Right forelimb (tissue), 1 donor: ENCODE results near the gene ATG9B.

Experiments used
- DNase-seq: peaks from one replicate; pipeline ENCODE4 v3.0.0-alpha.2; 2018

Gene ATG9B

GRCh38 chr7:150977382-150978125 is 46.7 kb downstream of the ATG9B start:
- no peak for DNase-seq

GRCh38 chr7:150976529-150977381 is 47.5 kb downstream of the ATG9B start:
- no peak for DNase-seq

DNA sequence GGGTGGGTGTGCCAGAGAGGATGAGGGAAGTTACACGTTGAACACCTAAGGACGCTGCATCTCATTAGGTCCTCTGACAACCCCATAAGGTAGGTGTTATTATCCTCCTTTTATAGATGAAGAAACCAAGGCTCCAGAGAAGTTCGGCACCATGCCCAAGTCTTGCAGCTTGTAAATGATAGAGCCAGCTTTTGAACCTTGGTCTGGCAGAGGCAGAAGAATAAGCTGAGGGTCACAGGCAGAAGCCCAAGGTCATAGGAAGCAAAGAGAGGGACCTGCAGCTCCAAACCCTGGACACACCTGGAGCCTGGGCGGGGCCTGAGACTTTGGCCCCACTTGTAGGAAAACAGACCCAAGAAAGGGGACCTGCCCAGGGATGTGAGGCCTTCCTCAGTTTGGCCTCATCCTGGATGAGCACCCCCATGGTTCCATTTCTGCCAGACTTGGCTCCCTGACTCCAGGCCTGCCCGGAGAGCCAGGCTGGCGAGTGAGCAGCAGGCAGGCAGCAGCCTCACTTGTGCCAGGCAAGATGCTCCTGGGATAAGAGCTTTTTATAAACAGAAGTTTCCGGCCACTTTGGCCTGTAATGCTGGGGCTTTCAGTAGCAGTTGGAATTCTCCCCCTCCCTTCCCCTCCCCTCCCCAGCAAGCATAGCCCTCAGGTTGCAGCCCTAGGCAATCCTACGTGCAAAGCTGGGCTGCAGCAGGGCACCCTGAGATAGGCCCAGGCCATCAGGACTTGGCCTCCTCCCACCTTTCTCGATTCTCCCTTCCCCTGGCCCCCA is 48.6 kb downstream of the ATG9B start:
- no peak for DNase-seq

DNA sequence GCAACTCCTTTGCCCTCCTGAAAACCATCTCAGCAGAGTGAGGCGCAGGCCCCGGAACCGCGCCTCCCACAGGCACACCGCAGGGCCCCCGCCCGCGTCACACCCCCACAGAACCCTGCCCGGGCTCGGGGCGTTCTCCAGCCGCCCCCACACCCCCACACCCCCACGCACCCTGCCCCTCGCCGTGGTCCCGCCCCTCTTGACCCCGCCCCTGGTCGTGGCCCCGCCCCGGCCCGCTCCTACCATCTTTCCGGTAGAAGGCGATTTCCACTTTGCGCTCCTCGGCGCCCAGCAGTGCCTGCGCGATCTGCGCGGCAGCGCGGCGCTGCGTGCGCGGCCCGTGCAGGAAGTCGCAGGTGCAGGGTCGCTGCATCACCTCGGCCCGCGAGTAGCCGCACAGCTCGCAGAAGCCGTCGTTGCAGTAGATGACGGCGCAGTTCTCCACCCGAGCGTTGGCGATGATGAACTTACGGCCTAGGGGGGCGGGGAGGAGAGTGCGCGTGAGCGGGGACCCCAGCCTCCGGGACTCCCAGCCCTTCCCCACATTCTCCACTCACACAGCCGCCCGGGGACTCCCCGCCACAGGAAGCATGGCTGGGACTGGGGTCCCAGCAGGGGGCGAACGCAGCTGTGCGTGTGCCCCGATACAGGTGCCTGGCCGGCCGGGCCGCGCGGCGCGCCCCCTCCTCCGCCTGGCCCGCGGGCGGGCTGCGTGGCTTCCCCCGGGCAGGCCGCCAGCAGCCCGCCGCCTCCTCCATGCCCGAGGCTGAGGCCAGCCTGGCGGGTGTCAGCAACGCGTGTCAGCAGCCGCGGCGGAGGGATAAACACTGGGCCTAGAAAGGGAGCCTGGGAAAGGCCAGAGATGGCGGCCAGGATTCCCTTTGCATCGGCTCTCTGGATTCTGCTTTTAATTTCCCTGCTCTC is 49.6 kb downstream of the ATG9B start:
- DNase-seq: no peak

GRCh38 chr7:150973571-150974451 is 50.5 kb downstream of the ATG9B start:
- no peak for DNase-seq

GRCh38 chr7:150972741-150973140 is 51.6 kb downstream of the ATG9B start:
- no peak for DNase-seq

- peak; percentile 72 for DNase-seq
Observed at GRCh38 chr7:150972023-150972468, 52.2 kb downstream of the ATG9B start.

DNA sequence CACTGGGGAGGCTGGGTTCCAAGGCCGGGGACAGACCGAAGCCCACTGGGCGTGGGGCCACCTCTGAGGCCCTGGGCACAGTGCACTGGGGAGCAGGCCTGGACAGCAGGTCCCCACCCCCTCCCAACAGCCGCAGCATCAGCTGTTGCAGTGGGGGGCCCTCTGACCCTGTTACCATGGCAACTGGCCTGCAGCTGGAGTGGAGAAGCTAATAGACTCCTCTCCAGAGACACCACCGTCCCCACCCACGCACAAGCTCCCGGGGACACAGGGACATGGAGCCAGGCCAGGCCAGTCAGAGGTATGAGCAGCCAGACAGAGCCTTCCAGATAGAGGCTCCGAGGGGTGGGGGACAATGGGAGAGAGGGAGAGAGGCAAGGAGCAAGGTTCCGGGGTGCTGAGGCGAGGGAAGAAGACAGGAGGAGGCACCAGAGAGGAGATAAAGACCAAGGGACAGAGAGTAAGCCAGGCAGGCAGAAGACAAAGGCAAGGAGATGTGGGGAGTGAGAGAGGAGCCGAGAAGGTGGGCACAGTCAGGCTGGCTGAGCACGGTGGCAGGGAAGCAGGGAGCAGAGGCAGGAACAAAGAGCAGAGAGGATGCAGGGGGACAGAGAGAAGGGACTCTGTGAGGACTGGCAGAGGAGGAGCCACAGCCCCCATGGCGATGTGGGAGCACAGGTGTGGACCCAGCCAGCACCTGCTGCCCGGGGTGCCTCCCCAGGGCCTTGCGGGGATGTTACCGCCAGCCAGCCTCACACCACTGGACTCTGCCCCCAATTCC is 52.9 kb downstream of the ATG9B start:
- no peak for DNase-seq

GRCh38 chr7:150970424-150970823 is 53.9 kb downstream of the ATG9B start:
- DNase-seq: no peak

DNA sequence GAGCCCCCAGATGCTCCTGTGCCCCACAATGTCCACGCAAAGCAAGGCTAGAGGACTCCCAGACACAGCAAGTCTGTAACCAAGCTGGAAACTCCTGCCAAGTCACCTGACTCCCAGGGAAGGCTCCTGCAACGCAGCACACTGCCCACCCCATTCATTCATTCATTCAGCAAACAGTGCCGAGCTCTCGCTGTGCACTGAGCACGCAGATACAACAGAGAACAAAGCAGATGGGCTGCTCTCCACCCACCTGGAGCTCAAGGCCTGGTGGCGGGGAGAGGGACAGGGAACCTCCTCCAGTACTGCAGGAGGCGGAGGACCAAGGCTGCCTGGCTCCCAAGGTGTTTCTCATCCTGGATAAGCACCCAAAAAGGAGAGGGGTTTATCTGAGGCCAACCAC is 54.8 kb downstream of the ATG9B start:
- DNase-seq: no peak

- no peak for DNase-seq
Observed at GRCh38 chr7:150968734-150969372, 55.4 kb downstream of the ATG9B start.

DNA sequence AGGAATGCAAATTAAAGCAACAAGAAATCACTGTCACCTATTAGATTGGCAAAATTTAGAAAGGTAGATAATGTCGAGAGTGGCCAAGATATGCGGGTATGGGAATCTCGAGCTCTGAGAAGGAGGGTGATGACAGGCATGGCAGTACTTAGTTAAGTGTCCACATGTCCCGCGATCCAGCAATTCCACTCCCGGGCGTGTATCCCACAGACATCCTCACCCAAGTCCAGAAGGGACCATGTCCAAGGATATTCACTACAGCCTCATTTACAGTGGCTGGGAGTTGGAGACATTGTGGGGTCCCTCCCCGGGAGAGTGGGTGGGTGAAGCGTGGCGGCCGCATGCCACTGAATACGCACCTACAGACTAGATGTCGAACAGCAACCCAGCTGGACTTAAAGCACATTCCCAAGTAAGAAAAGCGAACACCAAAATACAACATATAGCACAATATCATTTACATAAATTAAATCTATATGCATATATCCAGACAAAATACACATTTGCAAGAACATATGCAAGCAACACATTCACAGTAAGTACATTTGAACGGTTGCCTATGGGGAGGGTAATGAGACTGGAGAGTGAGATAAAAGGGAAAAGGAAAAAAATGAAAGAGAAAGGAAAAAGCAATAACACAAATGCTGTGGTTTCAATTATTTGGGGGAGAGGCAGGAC is 56.1 kb downstream of the ATG9B start:
- DNase-seq: no peak

DNA sequence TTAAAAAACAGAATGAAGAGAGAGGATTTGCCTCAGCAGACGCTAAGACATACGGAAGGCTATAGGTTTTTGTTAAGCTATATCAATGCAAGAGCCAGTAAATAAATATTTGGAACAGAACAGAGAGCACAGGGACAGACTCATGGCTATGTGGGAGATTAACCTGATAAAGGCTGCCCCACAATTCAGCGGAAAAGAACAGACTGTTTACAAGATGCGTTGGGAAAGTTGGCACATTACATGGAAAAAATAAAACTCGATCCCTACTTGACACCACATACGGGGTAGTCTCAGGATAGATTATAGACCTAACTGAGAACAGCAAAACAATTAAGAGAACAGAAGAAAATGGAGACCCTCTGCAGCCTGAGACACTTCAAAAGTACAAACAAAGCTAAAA is 56.9 kb downstream of the ATG9B start:
- no peak for DNase-seq

- no peak for DNase-seq
Observed at GRCh38 chr7:150966002-150966401, 58.3 kb downstream of the ATG9B start.

DNA sequence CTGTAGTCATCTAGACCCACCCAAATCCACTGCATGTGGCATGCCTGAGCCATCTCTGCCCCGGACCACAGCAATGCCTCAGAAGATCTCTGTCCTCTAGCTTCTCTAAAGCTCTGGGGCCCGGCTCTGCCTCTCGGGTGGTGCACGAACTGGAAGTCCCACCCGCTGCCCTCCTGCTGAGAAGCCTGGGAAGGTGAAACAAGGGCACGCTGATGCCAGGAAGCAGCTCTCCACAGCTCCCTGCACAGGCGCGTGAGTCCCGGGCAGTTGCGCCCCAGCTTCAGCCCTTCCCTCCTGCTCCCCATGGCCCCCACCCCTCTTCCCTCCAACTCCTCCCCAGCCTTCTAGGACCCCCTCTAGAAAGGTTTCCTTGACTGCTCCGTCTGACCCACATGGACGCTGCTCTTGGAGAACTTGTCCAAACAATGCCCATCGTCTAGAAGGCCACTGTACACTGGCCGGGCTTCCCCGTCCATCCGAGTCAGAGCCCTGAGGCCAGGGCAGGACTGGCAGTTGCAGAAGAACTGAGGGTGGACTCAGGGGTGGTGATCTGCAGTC is 58.9 kb downstream of the ATG9B start:
- no peak for DNase-seq
